Omental fat pad (tissue), 4 donors: Measurements from ENCODE around the gene GJA3. TPM values are rescaled to one million over a fixed set of nuclear protein-coding genes. Genes with fewer than 3 reads are reported as not detected.
A peak's percentile ranks its signal among the peaks of the same experiment; 100 is the strongest.

Experiments used
- ATAC-seq: fragments of 150-250 bp; one replicate; pipeline ENCODE4 v1.9.1; 2016; ENCODE audit warnings: mild to moderate bottlenecking, moderate library complexity; ENCODE audit not compliant: low FRiP score
- DNase-seq: peaks from one replicate; pipeline ENCODE4 v3.0.0-alpha.2; 2019; ENCODE audit warnings: low spot score
- CTCF ChIP-seq, 3 donors: fragments of 450-650 bp; IDR thresholded peaks; one replicate each; pipeline ENCODE4 v1.5.1; 2016 to 2017; ENCODE audit warnings: antibody characterized with exemption in 3 of 3, mild to moderate bottlenecking in 3 of 3, moderate library complexity in 2 of 3
- total RNA-seq, 4 donors: library from RNA; depleted of rRNA; stranded (reverse); fragments of >200 nt; gene quantifications; one replicate each; pipeline ENCODE4 v1.1.0, GENCODE V29; 2016

The GJA3 gene
- total RNA-seq, 4 donors from 2014 or later: 0.19 to 1.6 (median 0.60) TPM; not detected in 1

DNA sequence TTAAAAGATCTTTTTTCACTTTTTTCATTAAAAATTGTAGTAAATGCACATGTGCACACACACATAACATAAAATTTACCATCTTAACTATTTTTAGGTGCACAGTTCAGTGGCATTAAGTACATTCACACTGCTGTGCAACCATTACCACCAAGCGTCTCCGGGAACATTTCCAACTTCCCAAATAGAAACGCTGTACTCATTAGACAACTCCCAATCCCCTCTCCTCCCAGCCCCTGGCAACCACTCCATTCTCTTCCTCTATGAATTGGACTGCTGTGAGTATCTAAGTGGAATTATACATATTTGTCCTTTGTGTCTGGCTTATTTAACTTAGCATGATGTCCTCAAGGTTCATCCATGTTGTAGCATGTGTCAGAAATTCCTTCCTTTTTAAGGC is 20.3 kb upstream of the GJA3 start:
- TF ChIP-seq CTCF (IDR thresholded peaks at IDR 0.05): no peak
- DNase-seq (no peak), ATAC-seq (no peak)

DNA sequence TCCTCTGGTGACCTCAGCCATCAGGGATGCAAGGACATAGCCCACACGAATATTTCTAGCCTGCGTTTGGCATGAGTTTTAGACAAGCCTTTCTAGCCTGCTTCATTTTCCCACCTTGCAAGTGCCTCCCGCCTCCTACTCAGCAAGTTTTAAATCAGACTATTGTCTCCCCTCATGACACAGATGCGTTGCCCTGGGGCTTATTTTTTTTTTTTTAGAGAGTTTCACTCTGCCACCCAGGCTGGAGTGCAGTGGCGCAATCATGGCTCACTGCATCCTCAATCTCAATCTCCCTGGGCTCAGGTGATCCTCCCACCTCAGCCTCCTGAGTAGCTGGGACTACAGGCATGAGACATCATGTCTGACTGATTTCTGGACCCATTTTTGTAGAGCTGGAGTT is 17.3 kb upstream of the GJA3 start:
- DNase-seq (no peak), ATAC-seq (no peak)
- TF ChIP-seq CTCF (IDR thresholded peaks at IDR 0.05): no peak

DNA sequence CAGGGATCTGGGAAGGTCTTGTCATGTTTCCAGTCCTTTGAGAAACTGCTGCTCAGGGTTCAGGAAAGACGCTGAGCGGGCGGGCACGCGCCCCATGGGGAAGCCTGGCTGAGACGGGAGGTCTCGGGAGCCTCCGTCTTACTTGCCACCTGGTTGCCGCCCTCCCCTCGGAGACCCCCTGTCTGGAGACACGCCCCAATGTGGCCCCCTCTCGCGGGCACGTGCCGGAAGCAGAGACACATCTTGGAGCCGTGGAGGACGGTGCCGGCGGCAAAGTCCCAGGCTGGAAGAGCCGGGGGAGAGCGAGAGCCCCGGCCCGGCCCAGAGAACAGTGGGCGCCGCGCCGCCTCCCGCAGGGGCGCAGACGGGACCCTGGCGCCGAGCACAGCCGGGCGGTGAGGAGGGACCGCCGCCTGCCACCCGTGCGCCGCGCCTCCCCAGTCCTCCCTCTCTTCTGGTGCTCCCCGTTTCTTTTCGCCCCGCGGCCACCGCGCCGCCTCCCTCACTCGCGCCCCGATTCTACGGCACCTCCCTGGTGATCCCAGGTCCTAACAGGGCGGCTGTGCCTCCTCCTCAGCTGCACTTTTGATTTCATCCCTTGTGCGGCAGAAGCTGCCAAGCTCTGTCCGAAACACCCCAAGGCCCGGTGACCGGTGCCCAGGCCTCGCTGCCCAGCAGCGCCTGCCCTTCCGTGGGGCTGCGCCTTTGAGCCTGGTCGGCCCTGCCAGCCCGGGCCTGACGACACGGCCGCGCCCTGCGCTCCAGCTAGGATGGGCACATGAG is 16.4 kb upstream of the GJA3 start:
- ATAC-seq (no peak), DNase-seq (no peak)
- TF ChIP-seq CTCF (IDR thresholded peaks at IDR 0.05): no peak

- ATAC-seq (no peak), DNase-seq (no peak)
- TF ChIP-seq CTCF (IDR thresholded peaks at IDR 0.05): no peak
These were observed 15.2 kb upstream of the GJA3 start for GRCh38 chr13:20175907-20176652.

- no peak for TF ChIP-seq CTCF (IDR thresholded peaks at IDR 0.05)
- DNase-seq (no peak), ATAC-seq (no peak)
These were observed 14.5 kb upstream of the GJA3 start for GRCh38 chr13:20175406-20175794.

GRCh38 chr13:20174656-20175405 is 14.0 kb upstream of the GJA3 start:
- DNase-seq: peak; percentile 87
- no peak for TF ChIP-seq CTCF (IDR thresholded peaks at IDR 0.05)
- peak; percentile 96 for ATAC-seq
